ENCODE results near the gene SYT2. TPM values are rescaled to one million over a fixed set of nuclear protein-coding genes. Genes with fewer than 3 reads are reported as not detected.
"Not testable (repeated sequence)": the region's sequence is repeated elsewhere in the genome, so short reads cannot be mapped to it uniquely, and the experiment has no call there.

The SYT2 gene
- total and polyA plus RNA-seq, 7 donors, result 0.10 to 0.16 TPM; not detected in 5

GRCh38 chr1:202624781-202625108 lies 85.5 kb downstream of the SYT2 start:
- intact Hi-C loops (cut with DNase I), result no loop called here
- no peak overlapping the region for H3K27ac ChIP-seq
- no peaks in the 10 kb centered on the region for H3K9me3 ChIP-seq
- no peaks in the 10 kb centered on the region for H3K27me3 ChIP-seq
- H3K4me3 ChIP-seq, result no peak overlapping the region
- no peaks in the 10 kb centered on the region for H3K36me3 ChIP-seq
- peaks cover 0 to 22% (median 19%) of the 10 kb centered on the region in 4 donors for H3K4me1 ChIP-seq
- no peak for DNase-seq
- 76 to 84% methylated on average over 1 of the region's 1 CpG for WGBS, 2 donors
- no peak for TF ChIP-seq EP300 (IDR thresholded peaks at IDR 0.05)

- Histone ChIP-seq H3K9me3 (no peaks in the 10 kb centered on the region), H3K27ac (no peak overlapping the region), H3K27me3 (no peaks in the 10 kb centered on the region), H3K4me3 (no peak overlapping the region), H3K36me3 (no peaks in the 10 kb centered on the region), H3K4me1 (peaks cover 0 to 27% (median 23%) of the 10 kb centered on the region in 4 donors)
- DNase-seq, result no peak
- TF ChIP-seq CTCF (IDR thresholded peaks at IDR 0.05) (no peak), EP300 (IDR thresholded peaks at IDR 0.05) (no peak), POLR2AphosphoS5 (IDR thresholded peaks at IDR 0.05) (no peak), POLR2A (IDR thresholded peaks at IDR 0.05) (no peak)
- WGBS, 2 donors, result 92 to 94% methylated on average over 7 of the region's 7 CpGs
- intact Hi-C loops (cut with DNase I), result no loop called here
Observed at GRCh38 chr1:202624088-202624780, 86.0 kb downstream of the SYT2 start.

DNA sequence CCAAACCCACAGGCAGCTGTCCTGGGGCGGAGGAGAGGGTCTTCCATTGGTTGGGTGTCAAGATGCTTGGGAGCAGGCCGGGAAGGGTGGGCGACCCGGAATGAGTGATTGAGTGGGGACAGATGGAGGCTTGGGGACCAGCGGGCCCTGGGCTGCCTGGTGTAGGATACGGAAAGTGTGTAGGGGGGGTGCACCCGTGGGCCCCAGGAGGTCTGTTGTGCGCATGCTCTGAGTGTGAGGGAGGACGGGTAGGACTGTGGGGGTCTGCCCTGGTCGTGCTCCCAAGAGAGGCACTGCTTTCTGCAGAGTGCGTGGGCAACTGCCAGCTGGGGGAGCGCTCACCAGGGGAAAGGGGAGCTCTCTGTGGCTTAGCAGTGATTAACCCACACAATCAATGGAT lies 86.8 kb downstream of the SYT2 start:
- H3K27me3 ChIP-seq; H3K4me3 ChIP-seq; H3K9me3 ChIP-seq; H3K36me3 ChIP-seq; intact Hi-C loops (cut with DNase I): not testable (repeated sequence)
- DNase-seq, result peak; percentile 54
- H3K4me1 ChIP-seq, result peaks cover 0 to 35% (median 31%) of the 10 kb centered on the region in 4 donors
- H3K27ac ChIP-seq, result peak overlapping the region in 3 of 4 donors; percentile 33 to 69 (median 69)
- 76 to 83% methylated on average over 12 of the region's 12 CpGs for WGBS, 2 donors

DNA sequence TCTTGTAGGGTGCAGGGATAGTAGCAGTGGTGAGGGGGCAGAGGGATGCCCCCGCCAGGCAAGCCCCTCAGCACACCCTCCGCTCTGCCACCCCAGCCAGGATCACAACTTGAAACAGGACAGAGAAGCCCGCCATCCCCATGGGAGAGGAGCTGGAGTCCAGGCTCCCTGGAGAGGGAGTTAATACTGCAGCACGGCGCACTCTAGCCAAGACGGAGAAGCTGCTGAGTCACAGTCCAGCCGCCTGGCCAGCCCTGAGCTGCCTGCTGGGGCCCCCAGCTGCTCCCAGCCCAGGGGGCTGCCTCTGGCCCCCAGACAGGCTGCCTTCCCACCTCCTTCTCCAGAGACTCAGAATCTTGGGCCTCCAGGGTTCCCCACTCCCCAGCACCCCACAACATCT lies 87.2 kb downstream of the SYT2 start:
- DNase-seq, result peak; percentile 85
- no peak overlapping the region for H3K4me3 ChIP-seq
- H3K36me3 ChIP-seq, result no peaks in the 10 kb centered on the region
- H3K9me3 ChIP-seq, result no peaks in the 10 kb centered on the region
- intact Hi-C loops (cut with DNase I), result no loop called here
- peaks cover 0 to 39% (median 35%) of the 10 kb centered on the region in 4 donors for H3K4me1 ChIP-seq
- no peaks in the 10 kb centered on the region for H3K27me3 ChIP-seq
- TF ChIP-seq POLR2AphosphoS5 (IDR thresholded peaks at IDR 0.05) (no peak), EP300 (IDR thresholded peaks at IDR 0.05) (no peak), CTCF (IDR thresholded peaks at IDR 0.05) (no peak), POLR2A (IDR thresholded peaks at IDR 0.05) (no peak)
- WGBS, 2 donors, result 72 to 81% methylated on average over 7 of the region's 7 CpGs
- peak overlapping the region in 3 of 4 donors; percentile 33 to 69 (median 69) for H3K27ac ChIP-seq

DNA sequence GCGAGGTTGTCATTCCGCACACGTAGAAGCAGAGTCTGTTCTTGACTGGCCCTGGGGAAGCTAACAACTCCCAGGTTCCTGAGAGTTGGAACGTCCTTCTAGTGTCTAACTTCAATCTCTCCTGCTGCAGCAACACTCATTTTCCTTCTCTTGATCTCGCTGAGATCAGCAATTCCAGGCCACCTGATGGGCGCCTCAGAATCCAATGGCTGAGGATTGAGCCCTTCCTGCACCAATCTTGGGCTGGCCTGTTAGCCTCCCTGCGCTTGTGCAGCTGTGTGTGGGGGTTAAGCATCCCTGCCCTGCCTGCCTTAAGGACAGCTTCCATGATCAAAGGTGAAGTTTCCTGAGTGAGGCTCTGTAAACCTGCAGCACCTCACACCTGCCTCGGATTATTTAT lies 87.9 kb downstream of the SYT2 start:
- no peak for DNase-seq
- H3K4me1 ChIP-seq, result peaks cover 0 to 45% (median 37%) of the 10 kb centered on the region in 4 donors
- H3K36me3 ChIP-seq, result no peaks in the 10 kb centered on the region
- no peaks in the 10 kb centered on the region for H3K9me3 ChIP-seq
- TF ChIP-seq POLR2AphosphoS5 (IDR thresholded peaks at IDR 0.05) (no peak), CTCF (IDR thresholded peaks at IDR 0.05) (no peak), POLR2A (IDR thresholded peaks at IDR 0.05) (no peak), EP300 (IDR thresholded peaks at IDR 0.05) (no peak)
- no peak overlapping the region for H3K4me3 ChIP-seq
- WGBS, 2 donors, result 92 to 95% methylated on average over 8 of the region's 8 CpGs
- H3K27me3 ChIP-seq, result no peaks in the 10 kb centered on the region
- H3K27ac ChIP-seq, result peak overlapping the region in 2 of 4 donors; percentile 33 to 69
- intact Hi-C loops (cut with DNase I), result no loop called here

- no peak for DNase-seq
- H3K9me3 ChIP-seq, result no peaks in the 10 kb centered on the region
- 93 to 95% methylated on average over 3 of the region's 3 CpGs for WGBS, 2 donors
- intact Hi-C loops (cut with DNase I), result no loop called here
- H3K36me3 ChIP-seq, result no peaks in the 10 kb centered on the region
- no peak overlapping the region for H3K4me3 ChIP-seq
- no peaks in the 10 kb centered on the region for H3K27me3 ChIP-seq
- peaks cover 0 to 45% (median 37%) of the 10 kb centered on the region in 4 donors for H3K4me1 ChIP-seq
- TF ChIP-seq CTCF (IDR thresholded peaks at IDR 0.05) (no peak), POLR2A (IDR thresholded peaks at IDR 0.05) (no peak), POLR2AphosphoS5 (IDR thresholded peaks at IDR 0.05) (no peak), EP300 (IDR thresholded peaks at IDR 0.05) (no peak)
- no peak overlapping the region for H3K27ac ChIP-seq
Observed at GRCh38 chr1:202621446-202621845, 88.8 kb downstream of the SYT2 start.

DNA sequence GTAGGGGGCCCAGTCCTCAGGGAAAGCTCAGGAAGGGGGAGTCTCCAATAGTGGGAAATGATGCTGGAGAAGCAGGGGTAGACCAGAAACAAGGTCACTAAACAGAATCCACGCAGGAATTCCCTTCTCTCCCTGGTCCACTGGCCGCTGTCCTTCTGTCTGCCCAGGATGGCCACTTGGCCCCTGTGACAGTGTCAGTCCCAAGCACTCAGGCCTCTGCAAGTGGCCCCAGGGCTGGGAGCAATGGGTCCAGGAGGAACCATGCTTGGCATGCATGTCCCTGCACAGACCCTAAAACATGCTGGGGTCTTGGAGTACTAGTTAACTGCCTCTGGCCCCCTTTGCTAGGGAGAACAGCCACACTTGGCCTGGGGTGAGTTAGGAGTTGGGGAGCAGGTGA lies 90.2 kb downstream of the SYT2 start:
- H3K27ac ChIP-seq, result peak overlapping the region in 1 of 4 donors; percentile 73
- intact Hi-C loops (cut with DNase I), result not testable (repeated sequence)

More for the DNA sequence above, 90.2 kb downstream of the SYT2 start:
- H3K36me3 ChIP-seq, H3K27me3 ChIP-seq, H3K4me3 ChIP-seq, H3K9me3 ChIP-seq: not testable (repeated sequence)
- whole genome bisulfite sequencing, 2 donors, result 91 to 94% methylated on average over 2 of the region's 2 CpGs
- peaks cover 0 to 55% (median 47%) of the 10 kb centered on the region in 4 donors for H3K4me1 ChIP-seq
- DNase-seq, result peak; percentile 56
